Neuronal stem cell (in vitro differentiated cells): ENCODE measurements around the gene SYDE2.

Experiments used
- DNase-seq: peaks from one replicate; pipeline ENCODE4 v3.0.0-alpha.2; 2013; ENCODE audit warnings: low spot score
- H2AFZ ChIP-seq: one replicate; pipeline ENCODE4 v1.6.1; 2013; ENCODE audit warnings: mild to moderate bottlenecking, low read length, inconsistent platforms
- H2AK5ac ChIP-seq: 2 replicates; pipeline ENCODE4 v1.6.1; 2013; ENCODE audit warnings: low read depth, mild to moderate bottlenecking, inconsistent platforms, low read length, moderate library complexity, mixed read lengths
- H2BK120ac ChIP-seq: 2 replicates; pipeline ENCODE4 v1.6.1; 2013; ENCODE audit warnings: low read depth, mild to moderate bottlenecking, inconsistent platforms, low read length, moderate library complexity, mixed read lengths
- H2BK12ac ChIP-seq: one replicate; pipeline ENCODE4 v1.6.1; 2013; ENCODE audit warnings: low read length, inconsistent platforms
- H2BK15ac ChIP-seq: 2 replicates; pipeline ENCODE4 v1.6.1; 2013; ENCODE audit warnings: mild to moderate bottlenecking, low read length, inconsistent platforms, mixed read lengths
- H2BK5ac ChIP-seq: one replicate; pipeline ENCODE4 v1.6.1; 2013; ENCODE audit warnings: inconsistent platforms, mild to moderate bottlenecking, low read length, moderate library complexity
- H3K14ac ChIP-seq: one replicate; pipeline ENCODE4 v1.6.1; 2013; ENCODE audit warnings: low read length, inconsistent platforms
- H3K18ac ChIP-seq: 2 replicates; pipeline ENCODE4 v1.6.1; 2013; ENCODE audit warnings: low read length, inconsistent platforms
- H3K23ac ChIP-seq: 2 replicates; pipeline ENCODE4 v1.6.1; 2013; ENCODE audit warnings: low read depth, mild to moderate bottlenecking, mixed read lengths, low read length, inconsistent platforms; ENCODE audit not compliant: poor library complexity
- H3K27ac ChIP-seq: replicated peaks from 3 replicates; pipeline ENCODE4 v1.5.1; 2013; ENCODE audit warnings: low read length, inconsistent platforms
- H3K27me3 ChIP-seq, 3 experiments: 2 replicates each; pipeline ENCODE4 v1.6.1; 2013; ENCODE audit warnings: low read length in 3 of 3, mild to moderate bottlenecking in 2 of 3, inconsistent platforms in 1 of 3, low read depth in 1 of 3, mixed read lengths in 1 of 3, moderate library complexity in 1 of 3; ENCODE audit not compliant: control insufficient read depth in 3 of 3, insufficient read depth in 3 of 3
- H3K36me3 ChIP-seq, 2 donors: replicated peaks in 1 of 2; 2 replicates each; pipeline ENCODE4 v1.6.1; 2013; ENCODE audit warnings: low read length in 2 of 2; ENCODE audit not compliant: control insufficient read depth in 2 of 2, insufficient read depth in 2 of 2
- H3K4ac ChIP-seq: 2 replicates; pipeline ENCODE4 v1.6.1; 2013; ENCODE audit warnings: inconsistent platforms, mild to moderate bottlenecking, low read length, moderate library complexity
- H3K4me1 ChIP-seq, 2 donors: 1 replicate in 1 of 2; 2 replicates in 1 of 2; pipeline ENCODE4 v1.6.1; 2013; ENCODE audit warnings: low read length in 2 of 2, low read depth in 1 of 2; ENCODE audit not compliant: control insufficient read depth in 2 of 2, insufficient read depth in 1 of 2
- H3K4me2 ChIP-seq: one replicate; pipeline ENCODE4 v1.6.1; 2013; ENCODE audit warnings: mild to moderate bottlenecking, low read length, inconsistent platforms; ENCODE audit not compliant: insufficient read depth, poor library complexity, severe bottlenecking
- H3K4me3 ChIP-seq, 2 donors: 2 replicates each; pipeline ENCODE4 v1.5.1; 2013; ENCODE audit warnings: low read length in 2 of 2, mild to moderate bottlenecking in 2 of 2, inconsistent platforms in 1 of 2, moderate library complexity in 1 of 2
- H3K79me1 ChIP-seq: one replicate; pipeline ENCODE4 v1.6.1; 2013; ENCODE audit warnings: low read depth, mild to moderate bottlenecking, inconsistent platforms, low read length, moderate library complexity
- H3K9ac ChIP-seq: one replicate; pipeline ENCODE4 v1.6.1; 2013; ENCODE audit warnings: mild to moderate bottlenecking, low read depth, low read length, inconsistent platforms; ENCODE audit not compliant: poor library complexity
- H3K9me3 ChIP-seq, 2 donors: replicated peaks in 1 of 2; 2 replicates each; pipeline versions ENCODE3 to v1.6.1; 2013; ENCODE audit warnings: low read length in 2 of 2, mild to moderate bottlenecking in 2 of 2, inconsistent platforms in 1 of 2, low read depth in 1 of 2, mixed read lengths in 1 of 2, moderate library complexity in 1 of 2; ENCODE audit not compliant: control insufficient read depth in 2 of 2, insufficient read depth in 1 of 2
- H4K8ac ChIP-seq: one replicate; pipeline ENCODE4 v1.6.1; 2013; ENCODE audit warnings: low read depth, mild to moderate bottlenecking, inconsistent platforms, low read length, moderate library complexity
- H4K91ac ChIP-seq: one replicate; pipeline ENCODE4 v1.6.1; 2013; ENCODE audit warnings: low read length, low read depth, mild to moderate bottlenecking, inconsistent platforms; ENCODE audit not compliant: poor library complexity
- WGBS, 2 donors: extraction: QIAGEN DNeasy Blood & Tissue Kit; methylation state at CpG; one replicate each; pipeline ENCODE4 v1.1.7; 2013; ENCODE audit warnings: missing lambda C conversion rate in 2 of 2, mixed read lengths in 1 of 2; ENCODE audit not compliant: insufficient read length in 2 of 2, insufficient replicate concordance in 1 of 2; ENCODE audit errors: extremely low coverage in 2 of 2; 5-methylcytosine and 5-hydroxymethylcytosine counted together

Gene SYDE2

GRCh38 chr1:85134583-85135391 is 66.0 kb downstream of the SYDE2 start:
- no peaks in the 10 kb centered on the region for H3K79me1 ChIP-seq
- no peak overlapping the region for H3K4me2 ChIP-seq
- no peak overlapping the region for H3K4ac ChIP-seq
- no peak overlapping the region for H2BK15ac ChIP-seq
- no peak overlapping the region for H3K4me3 ChIP-seq
- DNase-seq, result no peak
- no peak overlapping the region for H2AFZ ChIP-seq
- WGBS, 2 donors, result no CpG with 5 or more reads among the region's 3 CpGs
- H3K36me3 ChIP-seq, result no peaks in the 10 kb centered on the region
- no peak overlapping the region for H3K9ac ChIP-seq
- no peak overlapping the region for H2BK120ac ChIP-seq
- H2BK12ac ChIP-seq, result no peak overlapping the region
- no peak overlapping the region for H4K91ac ChIP-seq
- H3K23ac ChIP-seq, result no peak overlapping the region
- H3K14ac ChIP-seq, result no peak overlapping the region
- no peak overlapping the region for H4K8ac ChIP-seq
- peaks cover 0 to 4% (median 0%) of the 10 kb centered on the region in 3 experiments for H3K27me3 ChIP-seq
- no peak overlapping the region for H3K18ac ChIP-seq
- peaks cover 0 to 2% of the 10 kb centered on the region in 2 donors for H3K9me3 ChIP-seq
- no peak overlapping the region for H2AK5ac ChIP-seq
- H2BK5ac ChIP-seq, result no peak overlapping the region
- no peak overlapping the region for H3K27ac ChIP-seq
- peaks cover 0 to 2% of the 10 kb centered on the region in 2 donors for H3K4me1 ChIP-seq

- H2AFZ ChIP-seq, result no peak overlapping the region
- no peak overlapping the region for H2BK12ac ChIP-seq
- H3K18ac ChIP-seq, result no peak overlapping the region
- no peak overlapping the region for H2BK15ac ChIP-seq
- no peak overlapping the region for H3K14ac ChIP-seq
- H3K4me3 ChIP-seq, result no peak overlapping the region
- H3K36me3 ChIP-seq, result no peaks in the 10 kb centered on the region
- H2AK5ac ChIP-seq, result no peak overlapping the region
- no peaks in the 10 kb centered on the region for H3K79me1 ChIP-seq
- H3K9me3 ChIP-seq, result peaks cover 0 to 2% of the 10 kb centered on the region in 2 donors
- no peak overlapping the region for H3K23ac ChIP-seq
- peaks cover 0 to 2% of the 10 kb centered on the region in 2 donors for H3K4me1 ChIP-seq
- H3K27me3 ChIP-seq, result peaks cover 0 to 4% (median 0%) of the 10 kb centered on the region in 3 experiments
- no peak overlapping the region for H3K4ac ChIP-seq
- H4K91ac ChIP-seq, result no peak overlapping the region
- H2BK5ac ChIP-seq, result no peak overlapping the region
- H3K4me2 ChIP-seq, result no peak overlapping the region
- H4K8ac ChIP-seq, result no peak overlapping the region
- H2BK120ac ChIP-seq, result no peak overlapping the region
- DNase-seq, result peak; percentile 12
- H3K27ac ChIP-seq, result no peak overlapping the region
- no CpG with 5 or more reads among the region's 2 CpGs for WGBS, 2 donors
- no peak overlapping the region for H3K9ac ChIP-seq
These were observed 67.2 kb downstream of the SYDE2 start for GRCh38 chr1:85133565-85134159.

GRCh38 chr1:85132078-85132720 is 68.6 kb downstream of the SYDE2 start:
- no CpG with 5 or more reads among the region's 4 CpGs for WGBS, 2 donors

GRCh38 chr1:85128316-85128715 is 72.5 kb downstream of the SYDE2 start:
- no peak overlapping the region for H2BK12ac ChIP-seq
- H3K4me2 ChIP-seq, result no peak overlapping the region
- H3K4me3 ChIP-seq, result no peak overlapping the region
- no peak overlapping the region for H2AK5ac ChIP-seq
- no peaks in the 10 kb centered on the region for H3K36me3 ChIP-seq
- H3K23ac ChIP-seq, result no peak overlapping the region
- H2AFZ ChIP-seq, result no peak overlapping the region
- no peak overlapping the region for H3K9ac ChIP-seq
- no peaks in the 10 kb centered on the region for H3K9me3 ChIP-seq
- H3K14ac ChIP-seq, result no peak overlapping the region
- H3K79me1 ChIP-seq, result no peaks in the 10 kb centered on the region
- H2BK120ac ChIP-seq, result no peak overlapping the region
- no peaks in the 10 kb centered on the region for H3K4me1 ChIP-seq
- no peak overlapping the region for H3K18ac ChIP-seq
- no peak overlapping the region for H3K27ac ChIP-seq
- H4K8ac ChIP-seq, result no peak overlapping the region
- no peak overlapping the region for H2BK15ac ChIP-seq
- DNase-seq, result no peak
- H2BK5ac ChIP-seq, result no peak overlapping the region
- H4K91ac ChIP-seq, result no peak overlapping the region
- WGBS, 2 donors, result no CpG with 5 or more reads among the region's 1 CpG
- H3K4ac ChIP-seq, result no peak overlapping the region
- H3K27me3 ChIP-seq, result peaks cover 0 to 14% (median 0%) of the 10 kb centered on the region in 3 experiments

More at GRCh38 chr1:85132078-85132720, 68.6 kb downstream of the SYDE2 start:
- DNase-seq, result no peak
- H2BK5ac ChIP-seq, result no peak overlapping the region
- H3K23ac ChIP-seq, result no peak overlapping the region
- no peak overlapping the region for H4K8ac ChIP-seq
- no peak overlapping the region for H3K4me2 ChIP-seq
- H3K79me1 ChIP-seq, result no peaks in the 10 kb centered on the region
- no peak overlapping the region for H2BK15ac ChIP-seq
- H3K27me3 ChIP-seq, result peaks cover 0 to 9% (median 0%) of the 10 kb centered on the region in 3 experiments
- H3K9me3 ChIP-seq, result peaks cover 0 to 2% of the 10 kb centered on the region in 2 donors
- H3K18ac ChIP-seq, result no peak overlapping the region
- no peak overlapping the region for H4K91ac ChIP-seq
- no peak overlapping the region for H3K4ac ChIP-seq
- no peak overlapping the region for H3K14ac ChIP-seq
- no peak overlapping the region for H2AFZ ChIP-seq
- H3K4me1 ChIP-seq, result peaks cover 0 to 2% of the 10 kb centered on the region in 2 donors
- H3K36me3 ChIP-seq, result no peaks in the 10 kb centered on the region
- no peak overlapping the region for H3K9ac ChIP-seq
- no peak overlapping the region for H3K27ac ChIP-seq
- H3K4me3 ChIP-seq, result no peak overlapping the region
- H2BK120ac ChIP-seq, result no peak overlapping the region
- H2BK12ac ChIP-seq, result no peak overlapping the region
- no peak overlapping the region for H2AK5ac ChIP-seq
